ENCODE data around the gene DUS3L. TPM values are rescaled to one million over a fixed set of nuclear protein-coding genes. Genes with fewer than 3 reads are reported as not detected.

The DUS3L gene
- total and polyA plus RNA-seq, 2 of the 8 experiments (the other 6 are each of a cell fraction or from before 2014, with no cell fraction given): 37.6 to 39.1 TPM

DNA sequence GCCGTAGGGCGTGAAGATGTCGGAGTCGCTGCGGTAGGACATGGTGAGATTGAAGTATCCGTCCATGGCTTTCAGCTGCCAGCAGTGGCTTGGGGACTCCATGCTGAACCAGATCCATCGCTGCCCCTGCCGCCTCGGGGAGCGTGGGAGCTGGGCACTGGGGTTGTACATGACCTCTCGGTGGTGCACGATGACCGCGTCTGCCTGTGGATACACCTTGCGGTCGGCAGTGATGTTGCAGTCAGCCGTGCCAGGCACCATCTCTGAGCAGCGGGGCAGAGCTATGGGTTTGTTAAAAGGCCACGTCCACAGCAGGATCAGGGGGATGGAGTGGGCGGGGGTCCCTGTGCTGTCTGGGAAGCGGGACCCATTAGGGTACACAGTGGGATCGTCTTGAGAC lies 41.1 kb upstream of the DUS3L start:
- peaks cover 0 to 4% (median 2%) of the 10 kb centered on the region in 4 experiments; a peak in 3 of 7 replicates for H3K4me1 ChIP-seq (replicated peaks in 1 of 4; ENCODE audit: control insufficient read depth in 3 of 4, insufficient read depth in 4 of 4, low read length in 3 of 4)
- WGBS, 2 experiments (ENCODE audit: extremely low coverage in 1 of 2, insufficient coverage in 1 of 2, insufficient read length in 1 of 2, insufficient replicate concordance in 2 of 2, low coverage in 1 of 2, low lambda C conversion rate in 2 of 2, missing lambda C conversion rate in 1 of 2): 91% methylated on average over 22 of the region's 22 CpGs; no CpG with 5 or more reads in 1 of the 2 experiments
- H3K27me3 ChIP-seq (replicated peaks in 1 of 4; ENCODE audit: control insufficient read depth in 3 of 4, extremely low read depth in 1 of 4, insufficient read depth in 3 of 4, low read length in 3 of 4): peaks cover 0 to 3% (median 0%) of the 10 kb centered on the region in 4 experiments; a peak in 2 of 7 replicates
- no peak overlapping the region for H2BK5ac ChIP-seq (ENCODE audit: low read depth, low read length)
- no peaks in the 10 kb centered on the region for H3K36me3 ChIP-seq (ENCODE audit: control insufficient read depth in 2 of 4, insufficient read depth in 4 of 4, low read length in 3 of 4)
- no peak overlapping the region for H2BK15ac ChIP-seq (ENCODE audit: low read length)
- no peak overlapping the region for H3K56ac ChIP-seq (replicated peaks; ENCODE audit: insufficient read length, low read depth, low read length)
- H3K9ac ChIP-seq (replicated peaks in 1 of 4; ENCODE audit: extremely low read depth in 1 of 4, low read depth in 3 of 4, low read length in 3 of 4): no peak overlapping the region
- H3K27ac ChIP-seq (ENCODE audit: low read depth, low read length): no peak overlapping the region
- no peaks in the 10 kb centered on the region for H3K9me3 ChIP-seq (ENCODE audit: insufficient read depth in 2 of 2, low read depth in 1 of 2, low read length in 1 of 2)
- no peak overlapping the region for H4K5ac ChIP-seq (ENCODE audit: insufficient read length, low read depth, low read length)
- no peaks in the 10 kb centered on the region for H3K79me2 ChIP-seq (ENCODE audit: control insufficient read depth in 1 of 2, insufficient read depth in 2 of 2, low read length in 2 of 2)
- H3K14ac ChIP-seq (ENCODE audit: insufficient read length): no peak overlapping the region
- no peaks in the 10 kb centered on the region for H3K79me1 ChIP-seq (ENCODE audit: low read depth, low read length)
- DNase-seq (ENCODE audit: low read depth in 1 of 2, low spot score in 2 of 2) (no peak), FAIRE-seq (no peak)
- H3K18ac ChIP-seq (ENCODE audit: extremely low read depth, low read length): no peak overlapping the region
- ChIA-PET CTCF (ENCODE audit: partially characterized antibody) (interaction anchor here (0.7 to 7.8 kb wide), 5 partner anchors 28 to 187 kb away, joined by 3 to 58 read pairs (median 3); partner anchors contain the start of gene NRTN), POLR2A (ENCODE audit: partially characterized antibody) (interaction anchor here (1.1 to 5.9 kb wide), 2 partner anchors 60 to 65 kb away, joined by 3 to 43 read pairs; no protein-coding TSS in a partner anchor)
- peaks cover 12% of the 10 kb centered on the region; the same call in 1 of the 2 replicates for H3K23me2 ChIP-seq (ENCODE audit: low read depth, low read length)
- H2BK12ac ChIP-seq (ENCODE audit: low read depth, low read length): no peak overlapping the region
- H2BK20ac ChIP-seq (ENCODE audit: low read length): no peak overlapping the region
- H3K4ac ChIP-seq (replicated peaks; ENCODE audit: insufficient read length, low read depth, low read length): no peak overlapping the region
- H3K23ac ChIP-seq (ENCODE audit: insufficient read length): no peak overlapping the region
- H4K8ac ChIP-seq (ENCODE audit: extremely low read depth, insufficient read depth, low read length): peak overlapping the region; percentile 68; the same call in 1 of the 2 replicates
- no peak overlapping the region for H3K4me3 ChIP-seq (ENCODE audit: extremely low read depth in 1 of 4, insufficient read depth in 2 of 4, low read depth in 3 of 4, low read length in 4 of 4)
- no peaks in the 10 kb centered on the region for H4K20me1 ChIP-seq (replicated peaks in 1 of 2; ENCODE audit: control insufficient read depth in 1 of 2, insufficient read depth in 2 of 2, low read length in 2 of 2)
- H4K91ac ChIP-seq (replicated peaks; ENCODE audit: insufficient read length, low read length): no peak overlapping the region
- H3K4me2 ChIP-seq (ENCODE audit: insufficient read depth in 1 of 2, low read depth in 2 of 2, low read length in 2 of 2): no peak overlapping the region
- H2AFZ ChIP-seq (ENCODE audit: low read length): no peak overlapping the region
- TF ChIP-seq POLR2AphosphoS5 (IDR thresholded peaks at IDR 0.05; ENCODE audit: low read depth, low read length) (no peak), TCF12 (IDR thresholded peaks at IDR 0.05; ENCODE audit: low read depth, low read length) (no peak), POU5F1 (IDR thresholded peaks at IDR 0.05; ENCODE audit: low read depth, low read length) (no peak), POLR2A (IDR thresholded peaks at IDR 0.05; ENCODE audit: control extremely low read depth in 1 of 2, low read depth in 2 of 2, low read length in 2 of 2) (no peak), KDM4A (IDR thresholded peaks at IDR 0.05; ENCODE audit: low read depth, low read length, severe bottlenecking) (no peak), ASH2L (IDR thresholded peaks at IDR 0.05; ENCODE audit: low read length) (no peak), RFX5 (IDR thresholded peaks at IDR 0.05; ENCODE audit: borderline replicate concordance, low read depth, low read length) (no peak), TAF1 (IDR thresholded peaks at IDR 0.05; ENCODE audit: low read depth, low read length) (no peak), JUND (IDR thresholded peaks at IDR 0.05; ENCODE audit: low read length) (no peak), ZNF274 (IDR thresholded peaks at IDR 0.05; ENCODE audit: borderline replicate concordance, extremely low read depth, low read length) (no peak), EP300 (IDR thresholded peaks at IDR 0.05; ENCODE audit: borderline replicate concordance in 1 of 2, low read depth in 2 of 2, low read length in 2 of 2) (no peak)
- TF ChIP-seq, protein P1, sequence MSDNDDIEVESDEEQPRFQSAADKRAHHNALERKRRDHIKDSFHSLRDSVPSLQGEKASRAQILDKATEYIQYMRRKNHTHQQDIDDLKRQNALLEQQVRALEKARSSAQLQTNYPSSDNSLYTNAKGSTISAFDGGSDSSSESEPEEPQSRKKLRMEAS (IDR thresholded peaks at IDR 0.05): no peak
- H2BK120ac ChIP-seq (replicated peaks; ENCODE audit: low read depth, low read length): no peak overlapping the region
- H2AK5ac ChIP-seq (ENCODE audit: low read depth, low read length): no peak overlapping the region
